Measurements from ENCODE around the gene TEX52. TPM values are rescaled to one million over a fixed set of nuclear protein-coding genes. Genes with fewer than 3 reads are reported as not detected.

TEX52 gene
- total and polyA plus RNA-seq, 10 of the 15 experiments (the other 5 are each of a cell fraction or from before 2014, with no cell fraction given), result 0.23 TPM; not detected in 9

GRCh38 chr12:2826721-2827515 is 29.9 kb downstream of the TEX52 start:
- Histone ChIP-seq H3K79me2 (ENCODE audit: control insufficient read depth, insufficient read depth, low read length) (no peaks in the 10 kb centered on the region), H3K36me3 (ENCODE audit: control insufficient read depth in 2 of 2, insufficient read depth in 2 of 2, low read length in 1 of 2) (peaks cover 5 to 18% of the 10 kb centered on the region in 2 experiments), H3K9me3 (replicated peaks; ENCODE audit: control insufficient read depth, insufficient read depth, low read length) (no peaks in the 10 kb centered on the region), H3K9ac (ENCODE audit: control insufficient read depth, insufficient read depth, low read length) (no peak overlapping the region), H3K27ac (ENCODE audit: control insufficient read depth, insufficient read depth) (no peak overlapping the region), H3K4me3 (no peak overlapping the region), H3K4me2 (ENCODE audit: control insufficient read depth, insufficient read depth) (no peak overlapping the region), H3K27me3 (replicated peaks in 1 of 2; ENCODE audit: control insufficient read depth in 2 of 2, insufficient read depth in 2 of 2, low read length in 1 of 2) (no peaks in the 10 kb centered on the region), H3K4me1 (ENCODE audit: control insufficient read depth, insufficient read depth, low read length) (no peaks in the 10 kb centered on the region), H2AFZ (ENCODE audit: control insufficient read depth, low read depth, low read length) (no peak overlapping the region), H4K20me1 (ENCODE audit: control insufficient read depth, insufficient read depth) (no peaks in the 10 kb centered on the region; the same call in 1 of the 2 replicates)
- ATAC-seq, result no peak
- intact Hi-C loops (cut with micrococcal nuclease; ENCODE audit: unreplicated experiment) (no loop called here), in situ Hi-C loops (cut with MboI) (no loop called here)
- FAIRE-seq, result no peak
- POLR2A ChIA-PET, result interaction anchor here (0.7 kb wide), 2 partner anchors 25 to 949 kb away, joined by 3 read pairs; no protein-coding TSS in a partner anchor
- DNase-seq (ENCODE audit: low read depth, low spot score), result no peak
- RAD21 ChIA-PET (ENCODE audit: unreplicated experiment), result no interaction called here
- BruUV-seq (replicated peaks), result no TSS peak
- 88% methylated on average over 14 of the region's 14 CpGs for WGBS (ENCODE audit: insufficient coverage, insufficient replicate concordance, low lambda C conversion rate, missing lambda C conversion rate)
- SMC1A ChIA-PET (ENCODE audit: uncharacterized antibody, unreplicated experiment), result no interaction called here
- CTCF ChIA-PET, result no interaction called here
- TF ChIP-seq, protein P1, sequence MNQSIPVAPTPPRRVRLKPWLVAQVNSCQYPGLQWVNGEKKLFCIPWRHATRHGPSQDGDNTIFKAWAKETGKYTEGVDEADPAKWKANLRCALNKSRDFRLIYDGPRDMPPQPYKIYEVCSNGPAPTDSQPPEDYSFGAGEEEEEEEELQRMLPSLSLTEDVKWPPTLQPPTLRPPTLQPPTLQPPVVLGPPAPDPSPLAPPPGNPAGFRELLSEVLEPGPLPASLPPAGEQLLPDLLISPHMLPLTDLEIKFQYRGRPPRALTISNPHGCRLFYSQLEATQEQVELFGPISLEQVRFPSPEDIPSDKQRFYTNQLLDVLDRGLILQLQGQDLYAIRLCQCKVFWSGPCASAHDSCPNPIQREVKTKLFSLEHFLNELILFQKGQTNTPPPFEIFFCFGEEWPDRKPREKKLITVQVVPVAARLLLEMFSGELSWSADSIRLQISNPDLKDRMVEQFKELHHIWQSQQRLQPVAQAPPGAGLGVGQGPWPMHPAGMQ (IDR thresholded peaks at IDR 0.05; ENCODE audit: borderline replicate concordance), result no peak
- TF ChIP-seq ETV6 (conservative IDR thresholded peaks at IDR 0.05 in 1 of 2, IDR thresholded peaks at IDR 0.05 in 1 of 2; ENCODE audit: borderline replicate concordance in 1 of 2, low read depth in 1 of 2) (no peak), E2F8 (IDR thresholded peaks at IDR 0.05; ENCODE audit: low read depth, partially characterized antibody) (no peak), CREB1 (IDR thresholded peaks at IDR 0.05; ENCODE audit: low read depth) (no peak), YY1 (IDR thresholded peaks at IDR 0.05; ENCODE audit: low read depth, low read length) (no peak), HDAC6 (IDR thresholded peaks at IDR 0.05; ENCODE audit: unreplicated experiment) (no peak), PML (IDR thresholded peaks at IDR 0.05; ENCODE audit: low read length) (no peak), CBX5 (IDR thresholded peaks at IDR 0.05; ENCODE audit: low read depth) (no peak), CEBPZ (IDR thresholded peaks at IDR 0.05; ENCODE audit: low read depth, low read length) (no peak), IRF4 (IDR thresholded peaks at IDR 0.05; ENCODE audit: low read depth, low read length) (no peak)
- TF ChIP-seq, protein P2, sequence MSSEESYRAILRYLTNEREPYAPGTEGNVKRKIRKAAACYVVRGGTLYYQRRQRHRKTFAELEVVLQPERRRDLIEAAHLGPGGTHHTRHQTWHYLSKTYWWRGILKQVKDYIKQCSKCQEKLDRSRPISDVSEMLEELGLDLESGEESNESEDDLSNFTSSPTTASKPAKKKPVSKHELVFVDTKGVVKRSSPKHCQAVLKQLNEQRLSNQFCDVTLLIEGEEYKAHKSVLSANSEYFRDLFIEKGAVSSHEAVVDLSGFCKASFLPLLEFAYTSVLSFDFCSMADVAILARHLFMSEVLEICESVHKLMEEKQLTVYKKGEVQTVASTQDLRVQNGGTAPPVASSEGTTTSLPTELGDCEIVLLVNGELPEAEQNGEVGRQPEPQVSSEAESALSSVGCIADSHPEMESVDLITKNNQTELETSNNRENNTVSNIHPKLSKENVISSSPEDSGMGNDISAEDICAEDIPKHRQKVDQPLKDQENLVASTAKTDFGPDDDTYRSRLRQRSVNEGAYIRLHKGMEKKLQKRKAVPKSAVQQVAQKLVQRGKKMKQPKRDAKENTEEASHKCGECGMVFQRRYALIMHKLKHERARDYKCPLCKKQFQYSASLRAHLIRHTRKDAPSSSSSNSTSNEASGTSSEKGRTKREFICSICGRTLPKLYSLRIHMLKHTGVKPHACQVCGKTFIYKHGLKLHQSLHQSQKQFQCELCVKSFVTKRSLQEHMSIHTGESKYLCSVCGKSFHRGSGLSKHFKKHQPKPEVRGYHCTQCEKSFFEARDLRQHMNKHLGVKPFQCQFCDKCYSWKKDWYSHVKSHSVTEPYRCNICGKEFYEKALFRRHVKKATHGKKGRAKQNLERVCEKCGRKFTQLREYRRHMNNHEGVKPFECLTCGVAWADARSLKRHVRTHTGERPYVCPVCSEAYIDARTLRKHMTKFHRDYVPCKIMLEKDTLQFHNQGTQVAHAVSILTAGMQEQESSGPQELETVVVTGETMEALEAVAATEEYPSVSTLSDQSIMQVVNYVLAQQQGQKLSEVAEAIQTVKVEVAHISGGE (CRISPR knock-in tag; IDR thresholded peaks at IDR 0.05), result no peak
